Peyer's patch (tissue), 4 donors: ENCODE data around the gene FCMR.

Experiments used
- CTCF ChIP-seq, 6 experiments: fragments of 450-650 bp in 4 of 6; fragments of 200-600 bp in 2 of 6; sonication (generic) in 1 of 6; IDR thresholded peaks; one replicate each; pipeline ENCODE4 v1.5.1; 2017 to 2019; ENCODE audit warnings: antibody characterized with exemption in 6 of 6, mild to moderate bottlenecking in 3 of 6, moderate library complexity in 1 of 6
- POLR2A ChIP-seq, 2 donors: fragments of 450-650 bp; IDR thresholded peaks; one replicate each; pipeline ENCODE4 v1.5.1; 2017; ENCODE audit warnings: antibody characterized with exemption in 2 of 2, mild to moderate bottlenecking in 2 of 2, moderate library complexity in 2 of 2

GRCh38 chr1:206887701-206888100 lies 34.0 kb downstream of the FCMR start:
- no peak for TF ChIP-seq POLR2A (IDR thresholded peaks at IDR 0.05)
- TF ChIP-seq CTCF (IDR thresholded peaks at IDR 0.05), result no peak
